Measurements from ENCODE around the gene UBAC1. TPM values are rescaled to one million over a fixed set of nuclear protein-coding genes. Genes with fewer than 3 reads are reported as not detected.

Gene UBAC1
- total and polyA plus RNA-seq, 2 experiments from 2014 or later, result 35.2 to 36.4 TPM

DNA sequence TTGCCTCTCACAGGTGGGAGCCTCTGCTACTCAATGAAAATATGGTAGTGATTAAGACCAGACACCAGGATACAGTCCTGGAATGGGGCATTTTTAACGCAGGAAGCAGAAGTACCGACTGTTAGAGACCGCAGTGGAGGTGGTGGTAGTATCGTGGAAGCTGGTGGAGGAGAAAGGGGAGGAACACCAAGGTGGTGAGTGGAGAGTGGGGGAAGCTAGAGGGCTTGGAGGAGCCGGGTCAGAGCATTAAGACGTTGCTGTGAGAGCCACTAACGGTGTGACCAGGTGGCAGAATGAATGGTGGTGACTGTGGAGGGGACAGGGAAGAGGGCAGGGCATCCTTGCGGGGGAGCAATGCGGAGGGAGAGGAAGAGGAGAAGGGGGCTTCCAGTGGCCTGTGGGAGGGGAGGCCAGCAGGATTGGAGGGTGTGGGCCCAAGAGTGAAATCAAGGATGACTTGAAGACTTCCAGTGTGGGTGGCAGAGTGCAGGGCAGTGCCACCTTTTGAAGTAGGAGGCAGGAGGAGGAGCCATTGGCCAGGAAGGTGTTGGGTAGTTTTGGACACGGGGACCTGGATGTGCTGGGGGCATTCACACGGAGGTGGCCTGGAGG, 1.6 kb upstream of the UBAC1 start:
- H3K9me2 ChIP-seq (replicated peaks; ENCODE audit: insufficient read depth), result no peaks in the 10 kb centered on the region
- no peak for DNase-seq (ENCODE audit: low spot score)
- peaks cover 15% of the 10 kb centered on the region for H3K4me1 ChIP-seq (ENCODE audit: insufficient read depth)
- TF ChIP-seq EZH2 (IDR thresholded peaks at IDR 0.05; ENCODE audit: borderline replicate concordance) (no peak), EZH2phosphoT487 (IDR thresholded peaks at IDR 0.05; ENCODE audit: low read depth, severe bottlenecking, unreplicated experiment) (no peak)
- no peaks in the 10 kb centered on the region for H3K9me3 ChIP-seq (ENCODE audit: low read depth)
- peaks cover 30% of the 10 kb centered on the region for H3K79me2 ChIP-seq
- no peak overlapping the region for H3K4me3 ChIP-seq
- peaks cover 7% of the 10 kb centered on the region for H4K20me1 ChIP-seq (ENCODE audit: insufficient read depth, poor library complexity, severe bottlenecking)
- no peak overlapping the region for H3K27ac ChIP-seq
- no peaks in the 10 kb centered on the region for H3K36me3 ChIP-seq (replicated peaks; ENCODE audit: insufficient read depth, low read depth)
- H3K4me2 ChIP-seq, result no peak overlapping the region
- no peak overlapping the region for H2AFZ ChIP-seq
- WGBS (ENCODE audit: low lambda C conversion rate, missing lambda C conversion rate), result 76% methylated on average over 11 of the region's 11 CpGs
- no peaks in the 10 kb centered on the region for H3K27me3 ChIP-seq

DNA sequence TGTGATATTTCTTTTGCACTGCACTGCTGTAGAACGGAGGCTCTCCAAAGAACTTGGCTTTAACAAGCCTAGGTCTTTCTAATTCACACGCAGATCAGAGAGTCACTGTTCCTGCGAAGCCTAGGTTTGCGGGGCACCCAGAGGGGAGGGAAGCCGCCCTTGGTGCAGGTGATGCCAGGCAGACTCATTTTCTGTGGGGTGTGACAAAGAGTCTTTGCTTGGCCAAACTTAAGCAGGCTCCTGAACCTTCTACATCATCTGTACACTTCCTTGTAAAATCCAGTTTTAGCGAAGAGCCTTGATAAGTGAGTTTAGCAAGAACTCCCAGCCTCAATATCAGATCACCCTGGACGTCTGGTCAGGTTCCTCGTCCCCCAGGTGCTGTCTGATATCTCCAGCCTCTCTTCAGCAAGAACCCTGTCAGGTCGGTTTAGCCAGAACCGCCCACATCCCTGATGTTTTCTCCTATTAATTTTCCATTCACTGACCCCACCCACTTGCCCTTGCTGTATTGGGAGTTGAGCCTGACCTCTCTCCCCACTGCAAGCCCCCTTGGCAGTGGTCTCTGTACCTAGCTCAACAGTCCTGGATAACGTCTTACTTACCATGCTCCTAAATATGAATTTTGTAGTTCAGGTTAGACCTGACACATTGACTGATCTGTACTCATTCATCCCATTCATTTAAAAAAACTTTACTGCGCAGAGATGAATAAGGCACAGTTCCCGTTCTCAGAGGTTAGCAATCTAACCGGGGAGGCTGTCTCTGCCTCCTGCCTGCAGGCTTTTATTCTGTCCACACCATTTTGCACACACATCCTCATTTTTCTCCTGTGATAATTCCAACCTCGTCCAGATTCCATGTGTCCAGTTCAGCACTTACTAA, 880 bp upstream of the UBAC1 start:
- Histone ChIP-seq H3K4me1 (ENCODE audit: insufficient read depth) (peaks cover 13% of the 10 kb centered on the region), H3K27me3 (no peaks in the 10 kb centered on the region), H3K27ac (no peak overlapping the region), H3K4me3 (no peak overlapping the region), H4K20me1 (ENCODE audit: insufficient read depth, poor library complexity, severe bottlenecking) (peaks cover 7% of the 10 kb centered on the region), H3K4me2 (peak overlapping the region; percentile 72), H3K9me2 (replicated peaks; ENCODE audit: insufficient read depth) (no peaks in the 10 kb centered on the region), H3K9me3 (ENCODE audit: low read depth) (no peaks in the 10 kb centered on the region), H2AFZ (peak overlapping the region; percentile 26), H3K79me2 (peaks cover 38% of the 10 kb centered on the region), H3K36me3 (replicated peaks; ENCODE audit: insufficient read depth, low read depth) (no peaks in the 10 kb centered on the region)
- 54% methylated on average over 15 of the region's 15 CpGs for WGBS (ENCODE audit: low lambda C conversion rate, missing lambda C conversion rate)
- no peak for DNase-seq (ENCODE audit: low spot score)
- no peak for TF ChIP-seq EZH2 (IDR thresholded peaks at IDR 0.05; ENCODE audit: borderline replicate concordance)
- no peak for TF ChIP-seq EZH2phosphoT487 (IDR thresholded peaks at IDR 0.05; ENCODE audit: low read depth, severe bottlenecking, unreplicated experiment)
- TF ChIP-seq, protein P1, sequence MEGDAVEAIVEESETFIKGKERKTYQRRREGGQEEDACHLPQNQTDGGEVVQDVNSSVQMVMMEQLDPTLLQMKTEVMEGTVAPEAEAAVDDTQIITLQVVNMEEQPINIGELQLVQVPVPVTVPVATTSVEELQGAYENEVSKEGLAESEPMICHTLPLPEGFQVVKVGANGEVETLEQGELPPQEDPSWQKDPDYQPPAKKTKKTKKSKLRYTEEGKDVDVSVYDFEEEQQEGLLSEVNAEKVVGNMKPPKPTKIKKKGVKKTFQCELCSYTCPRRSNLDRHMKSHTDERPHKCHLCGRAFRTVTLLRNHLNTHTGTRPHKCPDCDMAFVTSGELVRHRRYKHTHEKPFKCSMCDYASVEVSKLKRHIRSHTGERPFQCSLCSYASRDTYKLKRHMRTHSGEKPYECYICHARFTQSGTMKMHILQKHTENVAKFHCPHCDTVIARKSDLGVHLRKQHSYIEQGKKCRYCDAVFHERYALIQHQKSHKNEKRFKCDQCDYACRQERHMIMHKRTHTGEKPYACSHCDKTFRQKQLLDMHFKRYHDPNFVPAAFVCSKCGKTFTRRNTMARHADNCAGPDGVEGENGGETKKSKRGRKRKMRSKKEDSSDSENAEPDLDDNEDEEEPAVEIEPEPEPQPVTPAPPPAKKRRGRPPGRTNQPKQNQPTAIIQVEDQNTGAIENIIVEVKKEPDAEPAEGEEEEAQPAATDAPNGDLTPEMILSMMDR (IDR thresholded peaks at IDR 0.05; ENCODE audit: poor library complexity), result no peak

DNA sequence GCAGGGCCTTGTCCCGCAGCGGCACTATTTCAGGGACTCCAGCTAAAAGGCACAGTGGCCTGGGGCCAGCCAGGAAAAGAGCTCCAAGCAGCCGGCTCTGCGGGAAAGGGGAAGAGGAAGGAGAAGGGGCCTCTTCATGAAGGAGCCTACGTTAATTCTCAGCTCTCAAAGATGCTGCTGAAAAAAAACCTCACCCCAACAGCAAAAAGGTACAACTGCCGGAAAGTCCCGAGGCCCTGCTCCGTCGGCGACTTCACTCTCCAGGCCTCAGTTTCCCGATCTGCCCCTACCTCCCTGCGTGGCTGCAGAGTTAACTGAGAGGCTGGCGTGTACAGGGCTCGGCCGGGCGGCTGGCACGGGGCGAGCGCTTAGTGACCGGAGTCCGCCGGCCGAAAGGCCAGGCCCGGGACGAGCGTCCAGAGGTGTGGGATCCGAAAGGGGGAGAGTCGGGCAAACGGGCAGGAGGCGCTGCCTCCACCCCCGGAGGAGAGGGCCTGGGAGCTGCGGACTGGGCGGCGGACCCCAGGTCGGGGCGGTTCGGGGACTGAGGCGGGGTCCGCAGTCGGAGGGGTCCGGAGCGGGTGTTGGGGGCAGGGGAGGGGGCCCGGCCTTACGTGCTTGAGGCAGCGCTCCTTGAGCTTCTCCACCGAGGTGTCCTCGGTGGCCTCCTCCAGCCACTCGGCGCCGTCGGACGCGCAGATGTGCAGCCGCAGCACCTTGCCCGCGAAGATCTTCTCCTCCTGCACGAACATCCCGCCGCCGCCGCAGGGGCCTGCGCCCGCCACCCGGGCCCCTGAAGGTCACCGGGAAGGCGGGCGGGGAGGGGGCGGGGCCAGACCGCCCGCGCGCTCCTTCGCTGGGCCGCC, 529 bp downstream of the UBAC1 start:
- 2% methylated on average over 32 of the region's 74 CpGs for WGBS (ENCODE audit: low lambda C conversion rate, missing lambda C conversion rate)
- peak; percentile 62 for DNase-seq (ENCODE audit: low spot score)
- no peaks in the 10 kb centered on the region for H3K9me2 ChIP-seq (replicated peaks; ENCODE audit: insufficient read depth)
- no peaks in the 10 kb centered on the region for H3K9me3 ChIP-seq (ENCODE audit: low read depth)
- H3K27ac ChIP-seq, result peak overlapping the region; percentile 85
- peaks cover 52% of the 10 kb centered on the region for H3K79me2 ChIP-seq
- TF ChIP-seq, protein P1 (IDR thresholded peaks at IDR 0.05; ENCODE audit: poor library complexity), result no peak
- TF ChIP-seq EZH2 (IDR thresholded peaks at IDR 0.05; ENCODE audit: borderline replicate concordance) (no peak), EZH2phosphoT487 (IDR thresholded peaks at IDR 0.05; ENCODE audit: low read depth, severe bottlenecking, unreplicated experiment) (no peak)
- no peaks in the 10 kb centered on the region for H3K36me3 ChIP-seq (replicated peaks; ENCODE audit: insufficient read depth, low read depth)
- peaks cover 13% of the 10 kb centered on the region for H3K4me1 ChIP-seq (ENCODE audit: insufficient read depth)
- H3K27me3 ChIP-seq, result no peaks in the 10 kb centered on the region
- peak overlapping the region; percentile 87 for H3K4me3 ChIP-seq
- peak overlapping the region; percentile 94 for H3K4me2 ChIP-seq
- H4K20me1 ChIP-seq (ENCODE audit: insufficient read depth, poor library complexity, severe bottlenecking), result peaks cover 7% of the 10 kb centered on the region
- peak overlapping the region; percentile 92 for H2AFZ ChIP-seq

Measured in hepatocyte (in vitro differentiated cells).